Skeletal muscle tissue (tissue), 4 donors: ENCODE data around the gene GRAMD1A. TPM values are rescaled to one million over a fixed set of nuclear protein-coding genes. Genes with fewer than 3 reads are reported as not detected.

Source experiments
- H3K27ac ChIP-seq: one replicate; pipeline ENCODE4 v1.7.0; 2013; ENCODE audit warnings: mild to moderate bottlenecking, low read depth, low read length, inconsistent platforms
- H3K27me3 ChIP-seq, 3 donors: one replicate each; pipeline ENCODE4 v1.7.0; 2013; ENCODE audit warnings: low read length in 3 of 3; ENCODE audit not compliant: control insufficient read depth in 3 of 3, insufficient read depth in 3 of 3
- H3K36me3 ChIP-seq, 3 donors: one replicate each; pipeline ENCODE4 v1.7.0; 2013; ENCODE audit warnings: low read length in 3 of 3; ENCODE audit not compliant: control insufficient read depth in 3 of 3, insufficient read depth in 3 of 3
- H3K4me1 ChIP-seq, 3 donors: one replicate each; pipeline ENCODE4 v1.7.0; 2013; ENCODE audit warnings: low read length in 3 of 3, mild to moderate bottlenecking in 3 of 3; ENCODE audit not compliant: control insufficient read depth in 3 of 3, insufficient read depth in 3 of 3
- H3K4me3 ChIP-seq, 3 donors: one replicate each; pipeline ENCODE4 v1.7.0; 2013; ENCODE audit warnings: low read length in 3 of 3
- H3K9ac ChIP-seq, 3 donors: one replicate each; pipeline ENCODE4 v1.7.0; 2013; ENCODE audit warnings: low read length in 3 of 3, mild to moderate bottlenecking in 3 of 3, moderate library complexity in 2 of 3, low read depth in 1 of 3
- H3K9me3 ChIP-seq, 3 donors: one replicate each; pipeline ENCODE4 v1.7.0; 2013; ENCODE audit warnings: low read length in 3 of 3; ENCODE audit not compliant: control insufficient read depth in 3 of 3
- total RNA-seq: library from RNA; depleted of rRNA; stranded (reverse); fragments of >200 nt; gene quantifications from one replicate; pipeline ENCODE4 v1.2.3, GENCODE V29; 2014
- donor health status: Osteomylitis.

The GRAMD1A gene
- total RNA-seq, 1 donor from 2014 or later: 17.7 TPM

DNA sequence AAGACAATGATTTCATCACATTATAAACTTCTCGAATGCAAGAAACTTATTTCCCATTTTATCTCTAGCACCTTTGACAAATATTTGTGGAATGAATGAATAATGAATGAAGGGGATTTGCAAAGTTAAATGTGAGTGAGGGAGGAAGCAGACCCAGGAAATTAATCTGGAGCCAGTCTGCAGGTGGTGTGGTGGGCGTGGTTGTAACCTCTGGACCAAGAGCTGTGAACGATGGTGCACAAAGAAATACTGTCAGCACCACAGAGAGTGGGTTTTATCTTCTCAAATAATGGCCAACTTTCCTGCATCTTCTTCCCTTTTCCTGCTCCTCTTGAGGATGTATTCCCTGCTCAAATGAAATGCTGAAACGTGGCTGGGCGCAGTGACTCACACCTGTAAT, 25.1 kb upstream of the GRAMD1A start:
- H3K27ac ChIP-seq: no peak overlapping the region
- no peaks in the 10 kb centered on the region for H3K36me3 ChIP-seq
- H3K9me3 ChIP-seq: peaks cover 0 to 3% (median 0%) of the 10 kb centered on the region in 3 donors
- no peak overlapping the region for H3K4me3 ChIP-seq
- H3K27me3 ChIP-seq: no peaks in the 10 kb centered on the region
- H3K4me1 ChIP-seq: peaks cover 3 to 10% (median 3%) of the 10 kb centered on the region in 3 donors
- no peak overlapping the region for H3K9ac ChIP-seq

DNA sequence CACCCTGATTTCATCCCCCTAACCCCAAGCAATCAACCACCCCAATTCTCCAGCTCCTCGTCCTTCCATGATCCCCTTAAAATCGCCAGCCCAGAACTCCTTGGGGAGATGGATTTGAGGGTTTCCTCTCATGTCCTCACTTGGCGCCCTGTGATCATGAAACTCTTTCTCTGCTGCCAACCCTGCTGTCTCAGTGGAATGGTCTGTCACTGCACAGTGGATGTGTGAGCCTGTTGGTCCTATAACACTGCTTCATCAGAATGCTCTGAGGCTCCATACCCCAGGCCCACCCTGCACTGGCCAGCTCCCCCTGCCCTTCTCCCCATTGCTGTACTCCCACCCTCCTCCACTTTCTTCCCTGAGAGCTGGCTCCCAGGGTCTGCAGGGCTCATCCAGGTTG, 23.5 kb upstream of the GRAMD1A start:
- H3K4me3 ChIP-seq: no peak overlapping the region
- no peaks in the 10 kb centered on the region for H3K36me3 ChIP-seq
- H3K9me3 ChIP-seq: peaks cover 0 to 3% (median 0%) of the 10 kb centered on the region in 3 donors
- no peak overlapping the region for H3K9ac ChIP-seq
- H3K27ac ChIP-seq: no peak overlapping the region
- H3K4me1 ChIP-seq: peaks cover 3 to 10% (median 3%) of the 10 kb centered on the region in 3 donors
- no peaks in the 10 kb centered on the region for H3K27me3 ChIP-seq

DNA sequence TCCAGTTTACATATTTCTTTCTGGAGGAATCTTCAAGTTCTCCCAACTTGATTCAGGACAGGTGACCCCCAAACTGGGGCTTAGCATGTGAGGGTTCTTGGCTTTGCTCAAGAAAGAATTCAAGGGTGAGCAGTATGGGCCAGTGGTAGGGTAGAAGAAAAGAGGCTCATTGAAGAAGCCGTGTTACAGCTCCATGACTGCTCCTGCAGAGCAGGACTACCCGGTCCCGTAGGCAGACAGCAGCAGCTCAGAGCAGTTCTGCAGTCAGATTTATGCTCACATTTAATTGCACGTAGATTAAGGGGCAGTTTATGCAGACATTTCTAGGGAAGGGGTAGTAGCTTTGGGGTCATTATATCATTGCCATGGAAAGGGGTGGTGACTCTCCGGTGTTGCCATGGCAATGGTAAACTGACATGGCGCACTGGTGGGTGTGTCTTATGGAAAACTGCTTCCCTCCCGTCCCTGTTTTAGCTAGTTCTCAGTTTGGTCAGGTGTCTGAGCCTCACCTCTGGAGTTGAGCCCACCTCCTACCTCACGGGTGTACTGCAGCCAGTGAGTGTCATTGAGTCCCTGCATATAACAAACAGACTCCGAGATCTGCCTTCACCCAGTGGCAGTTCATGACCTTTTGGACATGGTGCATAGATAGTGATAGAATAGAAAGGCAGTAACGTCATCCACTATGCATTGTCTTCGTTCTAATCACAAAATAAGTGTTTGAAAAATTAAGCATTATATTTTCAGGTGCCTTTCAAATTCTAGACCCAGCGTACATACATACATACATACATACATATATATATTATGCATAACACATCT, 20.1 kb upstream of the GRAMD1A start:
- H3K9me3 ChIP-seq: peaks cover 0 to 3% (median 0%) of the 10 kb centered on the region in 3 donors
- no peak overlapping the region for H3K27ac ChIP-seq
- H3K9ac ChIP-seq: no peak overlapping the region
- no peak overlapping the region for H3K4me3 ChIP-seq
- no peaks in the 10 kb centered on the region for H3K36me3 ChIP-seq
- H3K27me3 ChIP-seq: no peaks in the 10 kb centered on the region
- H3K4me1 ChIP-seq: no peaks in the 10 kb centered on the region

DNA sequence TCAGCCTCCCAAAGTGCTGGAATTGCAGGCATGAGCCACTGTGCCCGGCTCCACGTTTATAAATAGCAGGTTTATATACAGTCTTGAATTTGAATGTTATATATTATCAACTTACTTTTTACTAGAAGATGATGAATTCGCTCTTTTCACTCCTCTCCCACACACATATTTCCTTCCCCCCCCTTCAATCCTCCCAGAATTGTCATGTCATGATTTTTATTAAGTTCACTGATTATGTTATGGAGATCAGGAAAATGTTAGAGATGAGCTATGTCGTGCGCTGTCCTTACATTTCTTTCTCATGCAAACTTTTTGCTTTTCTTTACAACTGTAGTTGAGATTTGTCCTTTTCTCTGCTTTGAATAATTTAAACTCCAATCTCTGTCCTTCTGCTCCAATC, 17.8 kb upstream of the GRAMD1A start:
- Histone ChIP-seq H3K9ac (no peak overlapping the region), H3K27ac (no peak overlapping the region), H3K9me3 (no peaks in the 10 kb centered on the region), H3K27me3 (no peaks in the 10 kb centered on the region), H3K4me3 (no peak overlapping the region), H3K4me1 (peaks cover 7 to 9% (median 8%) of the 10 kb centered on the region in 3 donors), H3K36me3 (no peaks in the 10 kb centered on the region)

DNA sequence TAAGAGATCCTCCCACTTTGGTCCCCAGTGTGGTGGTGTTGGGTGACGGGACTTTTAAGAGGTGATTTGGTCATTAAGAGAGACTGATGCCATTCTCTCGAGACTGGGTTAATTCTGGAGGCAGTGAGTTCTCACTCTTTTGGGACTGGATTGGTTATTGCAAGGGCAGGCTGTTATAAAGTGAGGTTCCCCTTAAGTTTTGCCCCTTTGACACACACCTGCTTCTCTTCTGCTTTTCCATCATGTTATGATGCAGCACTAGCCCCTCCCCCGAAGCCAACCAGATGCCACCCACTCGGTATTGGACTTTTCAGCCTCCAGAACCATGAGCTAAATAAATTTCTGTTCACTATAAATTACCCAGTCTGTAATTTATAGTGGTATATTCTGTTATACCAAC, 16.3 kb upstream of the GRAMD1A start:
- Histone ChIP-seq H3K27ac (no peak overlapping the region), H3K4me3 (no peak overlapping the region), H3K36me3 (no peaks in the 10 kb centered on the region), H3K27me3 (no peaks in the 10 kb centered on the region), H3K9me3 (no peaks in the 10 kb centered on the region), H3K9ac (no peak overlapping the region), H3K4me1 (peaks cover 7 to 9% (median 8%) of the 10 kb centered on the region in 3 donors)

DNA sequence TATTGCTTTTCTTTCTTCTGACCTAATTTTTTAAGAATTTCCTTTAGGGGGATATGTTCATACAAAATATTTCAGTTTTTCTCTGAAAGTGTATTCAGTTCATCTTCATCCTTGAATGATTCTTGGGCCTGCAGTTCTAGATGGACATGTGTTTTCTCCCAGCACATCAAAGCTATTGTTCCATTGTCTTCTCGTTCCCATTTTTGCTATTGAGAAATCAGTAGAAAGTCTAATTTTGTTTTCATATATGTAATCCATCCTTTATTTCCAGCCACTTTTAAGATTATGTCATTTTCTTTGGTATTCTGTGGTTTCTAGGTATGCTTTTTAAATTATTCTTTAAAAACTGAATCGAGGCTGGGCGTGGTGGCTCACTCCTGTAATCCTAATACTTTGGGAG, 15.8 kb upstream of the GRAMD1A start:
- H3K4me1 ChIP-seq: peaks cover 7 to 9% (median 8%) of the 10 kb centered on the region in 3 donors
- H3K36me3 ChIP-seq: no peaks in the 10 kb centered on the region
- no peaks in the 10 kb centered on the region for H3K27me3 ChIP-seq
- no peak overlapping the region for H3K9ac ChIP-seq
- H3K9me3 ChIP-seq: no peaks in the 10 kb centered on the region
- no peak overlapping the region for H3K27ac ChIP-seq
- H3K4me3 ChIP-seq: no peak overlapping the region

DNA sequence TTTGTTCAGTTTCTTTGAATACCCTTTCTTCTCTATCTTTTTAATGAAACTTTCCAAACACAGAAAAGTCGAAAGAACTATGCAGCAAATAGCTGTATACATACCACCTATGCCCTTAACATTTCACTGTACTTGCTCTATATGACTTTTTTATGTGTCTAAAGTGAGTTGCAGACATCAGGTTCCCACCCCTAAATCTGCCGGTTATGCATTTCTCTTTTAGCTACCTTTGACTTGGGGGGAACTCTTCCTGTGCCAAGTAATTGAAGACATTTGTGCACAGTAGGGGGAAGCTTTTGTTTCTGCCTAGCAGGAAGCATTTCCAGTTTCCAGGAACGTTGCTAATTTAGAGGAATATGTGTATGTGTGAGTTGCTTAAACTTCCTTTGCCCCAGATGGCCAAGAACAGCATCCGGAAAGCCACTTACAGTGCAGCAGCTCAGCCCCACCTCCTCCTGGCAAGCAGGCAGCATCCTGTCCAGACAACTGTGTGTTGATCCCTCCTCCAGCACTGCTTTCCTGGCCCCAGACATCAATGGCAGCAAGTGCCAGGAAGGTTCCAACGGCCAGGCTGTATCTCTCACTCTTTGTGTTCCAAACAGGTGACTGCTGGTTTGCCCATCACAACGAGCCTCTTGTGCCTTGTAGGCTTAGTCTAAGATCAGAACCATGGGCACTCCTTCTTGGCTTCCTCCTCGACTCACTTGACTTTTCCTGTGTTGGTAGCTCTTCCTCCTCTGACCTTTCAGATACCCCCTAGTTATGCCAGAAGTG, 14.7 kb upstream of the GRAMD1A start:
- H3K36me3 ChIP-seq: no peaks in the 10 kb centered on the region
- no peaks in the 10 kb centered on the region for H3K9me3 ChIP-seq
- H3K27ac ChIP-seq: peak overlapping the region; percentile 50
- peaks cover 7 to 9% (median 8%) of the 10 kb centered on the region in 3 donors for H3K4me1 ChIP-seq
- H3K4me3 ChIP-seq: peak overlapping the region in 1 of 3 donors; percentile 24
- peak overlapping the region in 2 of 3 donors; percentile 2 to 47 for H3K9ac ChIP-seq
- no peaks in the 10 kb centered on the region for H3K27me3 ChIP-seq

DNA sequence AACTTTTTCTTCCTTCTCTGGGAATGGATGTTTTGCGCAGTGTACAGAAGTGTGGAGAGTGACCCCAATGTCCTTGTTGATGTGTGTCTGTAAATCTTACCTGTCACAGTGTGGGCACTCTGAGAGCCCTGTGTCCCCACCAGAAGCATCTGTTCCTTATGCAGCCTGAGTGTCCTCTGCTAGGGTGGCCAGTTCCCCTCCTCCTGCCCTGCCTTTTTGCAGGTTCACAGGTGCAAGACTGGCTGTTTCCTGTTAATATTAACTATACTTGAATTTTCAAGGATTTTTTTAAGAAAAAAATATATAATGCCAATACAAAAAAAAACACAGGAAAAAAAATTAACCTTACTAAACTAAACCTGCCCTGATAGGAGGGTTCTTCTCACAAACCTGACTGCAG, 12.0 kb upstream of the GRAMD1A start:
- Histone ChIP-seq H3K36me3 (no peaks in the 10 kb centered on the region), H3K4me3 (no peak overlapping the region), H3K27ac (no peak overlapping the region), H3K9ac (no peak overlapping the region), H3K4me1 (peaks cover 7 to 9% (median 8%) of the 10 kb centered on the region in 3 donors), H3K27me3 (no peaks in the 10 kb centered on the region), H3K9me3 (no peaks in the 10 kb centered on the region)

DNA sequence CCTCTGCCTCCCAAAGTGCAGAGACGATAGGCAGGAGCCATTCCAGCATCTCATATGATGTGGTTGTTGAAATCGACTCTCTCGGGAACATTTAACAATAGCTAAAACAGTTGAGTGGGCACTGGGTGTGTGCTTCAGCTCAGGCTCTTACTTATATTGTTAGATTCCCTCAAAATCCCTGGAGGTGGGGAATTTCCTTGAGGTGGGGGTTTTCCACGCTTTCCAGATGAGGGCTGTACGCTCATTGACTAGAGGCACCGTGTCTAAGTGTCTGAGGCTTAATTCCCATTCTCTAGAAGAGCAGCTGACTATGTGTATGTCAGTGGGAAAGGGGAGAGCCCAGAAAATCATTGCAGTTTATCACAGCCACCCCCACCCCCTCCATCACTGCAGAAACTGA, 10.8 kb upstream of the GRAMD1A start:
- Histone ChIP-seq H3K27ac (no peak overlapping the region), H3K27me3 (no peaks in the 10 kb centered on the region), H3K36me3 (no peaks in the 10 kb centered on the region), H3K4me1 (peaks cover 12 to 14% (median 13%) of the 10 kb centered on the region in 3 donors), H3K4me3 (no peak overlapping the region), H3K9ac (no peak overlapping the region), H3K9me3 (no peaks in the 10 kb centered on the region)
